Activated CD4-positive, CD25-positive, alpha-beta regulatory T cell treated with anti-CD3 and anti-CD28 coated beads, Interleukin-2, amount 50 U/mL, for 24 hours (primary cell): ENCODE results near the gene PDPR.
"Not testable (repeated sequence)": the region's sequence is repeated elsewhere in the genome, so short reads cannot be mapped to it uniquely, and the experiment has no call there.

Experiments
- ATAC-seq, 2 donors: fragments of 150-1000 bp; cut with Tn5 transposase; one replicate each; pipeline ENCODE4 v1.10.0; 2021; ENCODE audit warnings: mild to moderate bottlenecking in 1 of 2, moderate library complexity in 1 of 2

The PDPR gene

DNA sequence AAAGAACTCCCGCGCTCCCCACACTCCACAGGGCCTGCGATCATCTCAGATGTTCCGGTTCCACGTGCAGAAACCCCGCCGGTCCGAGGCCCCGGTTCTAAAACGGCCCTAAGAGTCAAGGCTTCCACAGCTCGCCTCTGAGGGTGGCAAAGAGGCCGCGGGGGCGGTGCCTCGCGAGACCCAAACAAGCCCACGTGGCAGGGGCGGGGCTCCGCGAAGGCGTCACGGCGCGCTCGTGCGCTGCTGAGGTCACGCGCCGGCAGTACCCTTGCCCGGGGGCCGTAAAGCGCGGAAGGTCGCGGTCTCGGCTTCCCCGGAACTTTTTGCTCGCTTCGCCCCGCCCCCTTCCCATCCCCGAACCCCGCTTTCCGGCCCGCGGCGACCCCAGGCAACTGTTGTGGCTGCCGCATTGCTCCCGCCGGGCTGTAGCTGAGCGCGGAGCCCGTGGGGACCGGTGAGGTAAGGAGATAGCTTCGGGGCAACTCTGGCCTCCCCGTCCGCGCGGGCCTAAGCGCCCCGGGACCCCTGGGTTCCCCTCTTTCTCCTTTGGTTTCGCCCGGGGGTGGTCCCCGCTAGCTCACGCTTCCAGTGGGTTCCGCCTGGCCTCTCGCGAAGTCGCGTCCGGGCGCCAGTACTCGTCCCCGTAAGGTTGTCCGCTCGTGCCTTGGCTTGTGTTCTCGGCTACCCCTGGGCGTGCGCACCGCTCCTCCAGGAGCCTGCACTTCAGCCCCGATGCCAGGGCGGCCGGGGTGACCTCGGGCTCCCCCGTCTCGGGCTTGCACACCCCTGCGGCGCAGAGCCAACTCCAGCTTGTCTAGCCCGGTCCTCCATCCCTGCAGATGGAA, at the start of gene PDPR:
PDPR (plus strand) TSS at position 351 of the 845 bp plus-strand sequence. CDS start 6,161 bp downstream, outside the sequence.
- peak; percentile 94 to 99 for ATAC-seq

DNA sequence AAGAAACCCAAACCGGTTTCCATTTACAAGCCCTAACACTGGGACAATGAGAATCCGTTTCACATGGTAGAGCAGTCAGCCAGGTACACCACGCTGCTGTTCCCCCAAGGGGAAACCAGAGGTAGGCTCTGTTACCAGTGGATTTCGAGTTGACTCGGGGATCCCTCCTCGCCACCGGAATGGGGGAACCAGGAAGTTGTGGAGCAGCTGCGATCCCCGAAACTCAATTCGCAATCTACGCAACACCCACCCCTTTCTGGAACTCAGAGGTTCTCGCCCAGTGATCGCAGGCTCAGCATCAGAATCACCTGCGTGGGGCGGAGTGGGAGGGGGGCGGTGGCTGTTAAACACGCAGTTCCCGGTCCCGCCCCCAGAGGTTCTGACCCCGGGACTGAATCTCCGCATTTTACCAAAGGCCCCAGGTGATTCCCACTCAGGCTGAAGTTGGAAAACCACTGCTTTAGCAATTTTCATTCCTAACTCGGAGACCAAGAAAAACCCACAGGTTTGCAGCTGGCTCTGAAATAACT, 49.2 kb upstream of the PDPR start:
- ATAC-seq = peak; percentile 29 to 34

DNA sequence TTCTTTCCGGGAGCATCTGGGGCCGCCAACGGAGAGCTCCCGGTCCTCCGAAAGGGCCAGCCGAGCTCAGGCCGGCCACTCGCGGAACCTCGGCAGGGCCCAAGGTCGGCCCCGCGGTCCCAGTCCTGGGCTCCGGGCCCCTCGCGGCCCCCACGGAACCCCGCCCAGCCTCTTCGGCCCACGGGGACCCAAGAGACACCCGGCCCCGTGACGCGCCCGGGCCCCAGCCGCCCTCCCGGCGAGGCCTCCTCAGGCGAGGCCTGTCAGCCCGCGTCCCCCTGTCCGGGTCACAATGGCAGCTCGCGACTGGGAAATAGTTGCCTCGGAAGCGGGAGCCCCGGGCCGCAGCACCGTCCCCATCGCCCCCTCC, 48.8 kb upstream of the PDPR start:
- peak; percentile 34 to 36 for ATAC-seq

DNA sequence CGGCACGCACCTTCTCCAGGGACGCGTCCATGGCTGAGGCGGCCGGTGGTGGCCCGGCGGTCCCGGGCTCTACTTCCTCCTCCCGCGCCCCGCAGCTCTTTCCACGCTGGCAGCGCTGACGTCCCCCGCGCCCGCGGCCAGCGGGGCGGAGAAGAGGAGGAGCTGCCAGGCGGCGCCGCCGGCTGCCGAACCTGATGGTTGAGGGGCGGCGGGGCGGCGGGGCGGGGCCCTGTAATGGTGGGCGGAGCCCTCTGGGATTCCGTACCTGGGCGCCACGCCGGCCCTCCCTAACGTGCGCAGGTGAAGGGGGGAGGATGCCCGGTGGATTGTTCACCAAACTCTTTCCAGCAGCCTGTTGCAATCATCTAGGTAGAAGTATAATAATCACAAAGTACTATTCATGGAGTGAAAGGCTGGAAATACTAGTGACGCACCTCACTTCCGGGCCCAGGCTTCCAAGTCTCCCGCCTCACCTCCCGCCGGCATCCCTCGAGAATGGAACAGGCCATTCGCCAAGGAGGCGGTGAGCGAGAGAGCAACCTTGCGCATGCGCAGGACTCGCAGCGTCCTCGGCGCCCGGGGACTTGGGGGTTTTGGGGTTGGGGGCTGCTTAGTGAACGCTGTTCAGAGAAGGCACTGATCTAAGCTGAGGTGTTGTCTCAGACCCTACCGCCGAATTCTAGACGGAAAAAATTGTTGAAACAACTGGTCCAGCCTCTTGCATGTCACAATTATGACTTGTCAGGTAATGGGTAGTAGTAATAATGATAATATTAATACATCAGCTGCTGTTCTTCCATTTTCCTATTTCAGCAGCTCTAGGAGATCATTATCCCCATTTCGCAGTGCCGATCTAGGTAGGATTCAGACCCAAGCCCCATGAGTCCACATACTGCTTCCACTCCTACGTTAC, 48.1 kb upstream of the PDPR start:
- ATAC-seq = peak; percentile 95

DNA sequence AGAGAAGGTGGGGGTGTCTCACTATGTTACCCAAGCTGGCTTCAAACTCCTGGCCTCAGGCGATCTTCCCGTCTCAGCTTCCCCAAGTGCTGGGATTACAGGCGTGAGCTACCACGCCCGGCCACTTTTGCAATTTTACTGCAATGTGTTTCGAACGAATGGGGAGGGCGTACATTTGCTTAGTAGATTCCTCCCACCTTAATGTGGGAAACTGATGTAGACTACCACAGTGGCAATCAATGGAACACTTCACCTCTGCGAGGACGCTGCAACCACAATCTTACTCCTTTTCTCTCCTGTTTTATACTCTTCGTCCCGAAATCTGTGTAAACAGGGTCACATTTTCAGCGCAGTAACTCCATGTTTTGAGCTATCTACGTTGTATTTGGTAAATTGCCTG, 47.4 kb upstream of the PDPR start:
- not testable (repeated sequence) for ATAC-seq

DNA sequence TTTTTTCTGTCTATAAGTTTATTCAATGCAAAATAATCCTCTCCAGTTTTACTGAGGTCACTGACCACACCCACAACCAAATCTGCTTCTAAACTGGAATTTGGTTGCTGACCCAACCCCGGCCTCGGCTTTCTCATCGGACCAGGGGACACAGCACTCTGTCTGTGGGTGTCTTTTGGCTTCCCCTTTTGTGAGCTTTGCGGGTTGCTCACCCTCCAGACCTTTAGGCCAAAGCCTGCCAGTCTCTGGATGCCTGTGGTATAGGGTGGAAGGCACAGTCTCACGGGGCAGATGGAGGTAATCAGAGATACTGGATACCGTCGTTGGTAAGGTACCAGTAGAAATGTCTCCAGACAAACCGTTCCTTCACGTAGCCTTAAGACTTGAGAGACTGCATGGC, 35.1 kb upstream of the PDPR start:
- not testable (repeated sequence) for ATAC-seq

DNA sequence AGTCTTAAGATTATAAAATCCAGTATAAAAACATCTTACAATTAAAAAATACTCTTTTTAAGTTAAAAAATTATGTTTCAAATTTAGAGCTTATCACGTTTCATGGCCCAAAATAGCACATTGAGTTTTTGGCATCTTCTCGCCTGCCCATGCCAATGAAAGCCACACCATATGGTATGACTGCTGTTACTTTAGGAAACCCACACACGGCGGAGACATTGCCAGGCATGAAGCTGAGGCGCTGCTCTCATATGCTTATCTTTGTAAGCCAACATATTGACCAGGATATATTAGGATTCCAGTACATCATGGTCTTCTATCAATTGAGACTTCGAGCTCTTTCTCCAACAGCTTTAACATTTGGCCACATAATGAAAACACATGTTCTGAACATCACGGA, 32.9 kb upstream of the PDPR start:
- not testable (repeated sequence) for ATAC-seq

DNA sequence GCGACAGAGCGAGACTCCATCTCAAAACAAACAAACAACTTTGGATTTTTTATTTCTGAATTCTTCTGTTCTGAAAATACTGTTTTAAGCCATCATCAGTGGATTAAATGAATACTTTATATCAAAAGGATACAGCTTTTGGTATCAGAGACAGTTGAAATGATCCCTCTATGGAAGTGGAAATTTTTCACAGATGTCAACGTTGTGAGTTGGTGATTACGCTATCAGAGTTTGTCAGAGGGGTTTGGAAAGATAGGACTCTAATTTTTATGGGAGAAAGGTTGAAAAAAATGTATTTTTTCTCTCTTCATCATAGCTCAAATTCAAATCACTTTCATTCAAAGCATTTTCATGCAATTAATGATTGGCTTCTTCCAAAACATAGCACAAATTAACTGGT, 30.2 kb upstream of the PDPR start:
- ATAC-seq = not testable (repeated sequence)

DNA sequence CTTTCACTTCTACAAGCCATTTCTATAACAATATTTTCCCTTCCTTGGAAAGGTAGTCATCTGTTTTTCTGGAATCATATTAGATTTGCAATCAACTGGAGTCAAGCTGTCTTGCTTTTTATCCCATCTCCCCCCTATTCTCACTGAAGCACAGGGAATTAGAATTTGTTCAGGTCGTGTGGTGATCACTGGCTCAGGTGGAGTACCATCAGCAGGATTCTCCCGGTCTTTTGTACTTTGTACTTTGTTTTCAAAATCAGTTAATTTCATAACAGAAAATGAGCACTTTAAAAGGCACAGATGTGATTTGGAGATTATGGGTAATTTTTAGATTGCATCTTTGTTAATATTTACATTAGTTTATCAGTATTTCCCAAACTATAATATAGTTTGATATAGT, 26.0 kb upstream of the PDPR start:
- not testable (repeated sequence) for ATAC-seq

DNA sequence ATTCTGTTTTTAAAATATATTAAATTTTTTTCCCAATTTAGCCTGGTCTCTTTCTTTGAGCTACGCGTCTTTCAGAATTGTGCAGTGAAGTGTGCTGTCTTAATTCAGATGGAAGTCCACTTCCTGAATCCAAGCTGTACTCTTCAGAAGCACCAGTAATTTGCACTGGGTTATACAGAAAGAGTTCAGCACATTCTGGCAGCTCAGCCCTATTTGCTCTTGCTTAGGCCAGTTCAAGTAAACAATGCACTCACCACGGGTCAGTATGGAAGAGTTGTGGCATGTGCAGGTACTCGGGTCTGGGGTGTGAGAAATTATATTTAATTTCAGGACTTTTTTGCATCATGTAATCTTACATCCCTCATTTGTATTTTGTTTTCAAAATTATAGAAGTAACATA, 25.3 kb upstream of the PDPR start:
- not testable (repeated sequence) for ATAC-seq

DNA sequence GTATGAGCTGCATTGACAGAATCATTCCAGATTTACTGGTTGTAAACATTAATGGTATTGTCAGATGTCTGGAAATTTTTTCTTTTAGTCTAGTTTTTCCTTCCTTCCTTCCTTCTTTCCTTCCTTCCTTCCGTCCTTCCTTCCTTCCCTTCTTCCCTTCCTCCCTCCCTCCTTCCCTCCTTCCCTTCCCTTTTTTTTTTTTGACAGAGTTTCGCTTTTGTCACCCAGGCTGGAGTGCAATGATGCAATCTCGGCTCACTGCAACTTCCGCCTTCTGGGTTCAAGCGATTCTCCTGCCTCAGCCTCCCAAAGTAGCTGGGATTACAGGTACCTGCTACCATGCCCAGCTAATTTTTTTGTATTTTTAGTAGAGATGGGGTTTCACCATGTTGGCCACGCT, 24.8 kb upstream of the PDPR start:
- not testable (repeated sequence) for ATAC-seq

DNA sequence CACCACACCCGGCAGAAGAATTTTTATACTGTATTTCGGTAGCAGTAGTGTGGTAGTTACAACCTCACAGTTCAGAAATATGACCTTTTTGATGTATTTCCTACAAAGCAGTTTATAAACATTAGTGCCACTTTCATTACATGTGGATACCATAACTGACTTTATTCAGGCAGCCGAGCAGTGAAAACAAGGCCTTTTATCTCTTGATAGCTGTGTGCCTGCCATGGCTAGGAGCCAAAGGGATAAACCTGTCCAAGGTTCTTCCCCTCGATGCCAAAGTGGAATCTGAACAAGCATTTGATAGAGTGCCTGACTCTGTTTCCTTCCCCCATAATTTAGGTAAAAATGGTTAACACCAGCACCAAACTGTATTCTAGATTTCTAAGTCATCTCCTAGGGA, 23.0 kb upstream of the PDPR start:
- ATAC-seq = not testable (repeated sequence)

DNA sequence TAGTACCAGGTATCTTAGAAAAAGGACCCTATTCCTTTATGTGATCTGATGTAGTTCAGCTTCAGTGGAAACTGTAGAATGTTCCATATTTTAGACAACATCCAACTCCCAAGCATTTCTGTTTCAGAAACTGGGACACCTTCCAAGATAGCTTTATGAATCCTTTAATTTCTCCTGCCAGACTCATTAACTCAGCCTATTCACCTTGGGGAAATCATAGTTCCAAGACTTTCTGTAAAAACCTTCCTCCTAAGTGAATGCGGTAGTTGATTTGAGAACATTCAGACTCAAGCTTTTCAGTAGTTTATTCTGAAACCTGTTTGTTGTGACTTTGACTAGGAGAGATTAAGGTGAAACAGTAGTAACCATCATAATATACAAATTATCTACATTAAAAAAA, 20.0 kb upstream of the PDPR start:
- not testable (repeated sequence) for ATAC-seq

DNA sequence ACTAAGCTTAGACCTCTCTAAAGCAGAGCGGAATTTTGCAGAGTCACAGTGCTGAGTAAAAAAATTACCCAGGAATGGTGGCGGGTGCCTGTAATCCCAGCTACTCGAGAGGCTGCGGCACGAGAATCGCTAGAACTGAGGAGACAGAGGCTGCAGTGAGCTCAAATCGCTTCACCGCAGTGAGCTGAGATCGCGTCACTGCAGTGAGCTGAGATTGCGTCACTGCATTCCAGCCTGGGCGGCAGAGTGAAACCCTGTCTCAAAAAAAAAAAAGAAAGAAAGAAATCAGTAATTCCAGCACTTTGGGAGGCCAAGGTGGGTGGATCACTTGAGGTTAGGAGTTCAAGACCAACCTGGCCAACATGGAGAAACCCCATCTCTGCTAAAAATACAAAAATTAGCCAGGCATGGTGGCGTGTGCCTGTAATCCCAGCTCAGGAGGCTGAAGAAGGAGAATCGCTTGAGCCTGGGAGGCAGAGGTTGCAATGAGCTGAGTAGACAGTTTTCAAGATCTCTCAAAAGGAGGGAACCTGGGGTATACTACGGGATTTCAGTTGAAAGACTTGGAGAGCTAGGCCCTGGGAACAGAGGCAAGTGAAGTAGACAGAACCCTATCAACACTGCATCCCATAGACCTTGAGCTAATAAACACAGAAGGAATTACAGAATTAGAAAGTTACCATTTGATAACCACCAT, 4.4 kb upstream of the PDPR start:
- ATAC-seq = not testable (repeated sequence)

DNA sequence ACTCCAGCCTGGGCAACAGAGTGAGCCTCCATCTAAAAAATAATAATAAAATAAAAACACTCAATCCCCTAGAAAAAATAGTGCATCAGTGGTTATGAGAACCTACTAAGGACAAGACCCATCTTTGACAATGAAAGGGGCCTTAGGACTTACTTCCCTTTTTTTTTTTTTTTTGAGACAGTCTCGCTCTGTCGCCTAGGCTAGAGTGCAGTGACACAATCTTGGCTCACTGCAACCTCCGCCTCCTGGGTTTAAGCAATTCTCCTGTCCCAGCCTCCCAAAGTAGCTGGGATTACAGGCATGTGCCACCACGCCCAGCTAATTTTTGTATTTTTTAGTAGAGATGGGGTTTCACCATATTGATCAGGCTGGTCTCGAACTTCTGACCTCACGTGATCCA, 2.0 kb upstream of the PDPR start:
- ATAC-seq = not testable (repeated sequence)

DNA sequence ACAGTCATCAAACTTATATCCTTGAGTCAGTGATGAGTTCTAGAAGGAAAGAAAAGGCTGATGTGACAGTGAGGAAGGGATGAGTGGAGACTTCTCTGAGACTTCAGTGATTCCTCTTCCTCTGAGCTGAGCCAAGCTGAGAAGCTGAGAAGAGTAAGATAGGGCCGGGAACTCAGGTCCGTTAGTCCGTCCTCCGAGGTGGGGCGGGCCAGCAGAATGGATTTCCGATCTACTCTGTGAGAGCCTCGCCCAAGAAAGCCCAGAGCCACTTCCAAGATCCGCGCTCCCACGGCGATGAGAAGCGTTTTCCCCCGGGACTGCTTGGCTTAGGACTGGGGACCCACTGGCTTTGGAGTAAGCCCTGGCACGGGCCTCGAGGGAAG, 542 bp upstream of the PDPR start:
- ATAC-seq = peak; percentile 3

DNA sequence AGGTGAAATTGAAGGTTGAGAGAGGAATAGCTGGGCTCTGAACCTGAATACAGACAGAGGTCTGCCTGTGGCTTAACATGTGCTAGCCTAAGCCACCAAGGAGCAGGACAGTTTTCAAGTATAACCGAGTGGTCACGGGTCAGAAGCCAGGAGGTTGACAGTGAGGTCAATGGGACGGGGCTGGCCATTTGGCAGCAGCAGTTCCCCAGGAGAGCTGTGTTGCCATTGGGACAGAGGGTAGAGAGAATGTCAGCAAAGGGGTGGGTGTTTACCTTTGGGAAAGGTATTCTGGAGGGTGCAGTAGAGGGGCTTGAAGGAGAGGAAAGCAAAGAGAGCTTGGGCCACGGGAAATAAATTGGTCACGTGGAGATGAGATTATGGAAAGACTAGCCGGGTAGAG, 4.2 kb downstream of the PDPR start:
- not testable (repeated sequence) for ATAC-seq

DNA sequence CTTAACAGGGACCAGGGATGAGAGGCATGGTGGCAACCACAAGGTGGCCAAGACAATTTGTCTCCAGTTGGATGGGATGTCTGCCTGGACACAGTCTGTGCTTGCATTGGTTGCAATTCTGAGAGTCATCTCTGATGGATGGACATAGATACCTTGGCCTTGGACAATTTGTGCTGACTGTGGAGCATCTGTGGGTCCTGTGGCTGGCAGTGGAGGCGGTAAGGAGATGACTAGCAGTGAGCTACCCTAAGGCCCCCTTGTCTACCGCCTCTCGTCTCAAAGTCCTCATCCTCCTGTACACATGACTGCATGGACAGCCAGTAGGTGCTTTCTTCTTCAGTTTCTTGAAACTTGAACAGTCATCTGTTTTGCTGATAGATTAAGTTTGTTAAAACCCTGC, 4.6 kb downstream of the PDPR start:
- ATAC-seq = not testable (repeated sequence)

DNA sequence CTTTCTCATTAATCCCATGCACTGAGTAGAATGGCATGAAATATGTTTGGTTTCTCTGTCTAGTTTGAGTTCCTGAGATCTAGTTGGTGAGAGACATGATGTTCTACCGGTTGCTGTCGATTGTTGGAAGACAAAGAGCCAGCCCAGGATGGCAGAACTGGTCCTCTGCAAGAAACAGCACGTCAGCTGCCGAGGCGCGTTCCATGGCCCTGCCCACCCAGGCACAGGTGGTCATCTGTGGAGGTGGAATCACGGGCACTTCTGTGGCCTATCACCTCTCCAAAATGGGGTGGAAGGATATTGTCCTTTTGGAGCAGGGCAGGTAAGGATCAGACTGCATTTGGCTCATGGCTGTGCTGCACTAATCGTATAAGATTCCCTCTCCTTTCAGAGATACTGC, 6.3 kb downstream of the PDPR start:
- not testable (repeated sequence) for ATAC-seq

DNA sequence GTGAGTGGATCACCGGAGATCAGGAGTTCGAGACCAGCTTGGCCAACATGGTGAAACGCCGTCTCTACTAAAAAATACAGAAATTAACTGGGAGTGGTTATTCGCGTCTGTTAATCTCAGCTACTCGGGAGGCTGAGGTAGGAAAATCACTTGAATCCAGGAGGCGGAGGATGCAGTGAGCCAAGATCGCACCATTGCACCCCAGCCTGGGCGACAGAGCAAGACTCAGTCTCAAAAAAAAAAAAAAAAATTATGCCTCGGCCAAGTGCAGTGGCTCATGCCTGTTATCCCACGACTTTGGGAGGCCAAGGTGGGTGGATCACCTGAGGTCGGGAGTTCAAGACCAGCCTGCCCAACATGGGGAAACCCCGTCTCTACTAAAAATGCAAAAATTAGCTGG, 9.7 kb downstream of the PDPR start:
- not testable (repeated sequence) for ATAC-seq

DNA sequence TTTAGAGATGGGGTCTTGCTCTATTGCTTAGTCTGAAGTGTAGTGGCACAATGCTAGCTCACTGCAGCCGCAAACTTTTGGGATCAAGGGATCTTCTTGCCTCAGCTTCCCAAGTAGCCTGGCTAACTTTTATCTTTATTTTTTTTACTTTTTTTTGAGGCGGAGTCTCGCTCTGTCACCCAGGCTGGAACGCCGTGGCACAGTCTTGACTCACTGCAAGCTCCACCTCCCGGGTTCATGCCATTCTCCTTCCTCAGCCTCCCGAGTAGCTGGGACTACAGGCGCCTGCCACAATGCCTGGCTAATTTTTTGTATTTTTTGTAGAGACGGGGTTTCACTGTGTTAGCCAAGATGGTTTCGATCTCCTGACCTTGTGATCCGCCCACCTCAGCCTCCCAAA, 12.1 kb downstream of the PDPR start:
- not testable (repeated sequence) for ATAC-seq

DNA sequence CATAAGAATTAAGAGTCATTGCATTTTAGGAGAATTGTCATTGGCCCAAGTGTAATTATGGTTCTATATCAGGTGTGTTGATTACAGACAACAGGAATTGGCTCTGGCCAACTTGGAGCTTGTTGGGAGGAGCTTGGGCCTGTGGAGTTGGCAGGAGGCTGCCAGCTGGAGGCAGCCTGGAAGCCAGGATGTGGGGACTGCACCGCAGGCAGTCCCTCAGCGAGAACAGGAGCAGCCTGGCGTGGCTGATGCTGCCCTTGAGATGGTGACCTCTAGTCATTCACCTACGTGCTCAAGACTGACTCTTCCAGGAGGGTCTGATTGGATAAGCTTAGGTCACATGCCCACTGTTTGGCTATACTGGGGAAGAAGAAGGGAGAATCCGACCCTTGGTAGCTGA, 13.6 kb downstream of the PDPR start:
- not testable (repeated sequence) for ATAC-seq

DNA sequence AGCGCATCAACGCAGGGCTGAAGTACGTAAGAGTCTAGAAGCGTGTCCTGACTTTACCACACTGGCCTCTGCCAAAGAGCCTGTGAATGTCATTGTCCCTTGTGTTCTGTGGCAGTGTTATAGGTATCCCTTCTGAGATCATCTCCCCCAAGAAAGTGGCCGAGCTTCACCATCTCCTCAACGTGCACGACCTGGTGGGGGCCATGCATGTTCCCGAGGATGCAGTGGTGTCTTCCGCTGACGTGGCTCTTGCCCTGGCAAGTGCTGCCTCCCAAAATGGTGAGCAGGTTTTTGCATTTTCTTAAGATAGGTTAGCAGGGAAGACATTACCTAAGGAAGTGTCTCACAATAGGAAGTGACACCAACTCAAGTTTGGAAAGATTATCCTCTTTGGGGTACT, 14.7 kb downstream of the PDPR start:
- ATAC-seq = not testable (repeated sequence)
